GM10248 (cell line): Measurements from ENCODE around the gene SWSAP1.
"Not testable (repeated sequence)": the region's sequence is repeated elsewhere in the genome, so short reads cannot be mapped to it uniquely, and the experiment has no call there.

Experiments
- CTCF ChIA-PET: fragments of 300-600 bp; sonication (Branson Sonifier 250); formaldehyde crosslinking; extraction: SDS; loops from one replicate; lab custom pipeline; 2021; ENCODE audit warnings: antibody characterized with exemption; lab: Yijun Ruan, JAX
- POLR2A ChIA-PET: fragments of 350-650 bp; sonication (Branson Sonifier 250); formaldehyde crosslinking; extraction: SDS; loops from one replicate; lab custom pipeline; 2020; ENCODE audit warnings: antibody characterized with exemption; lab: Yijun Ruan, JAX
- DNase-seq: peaks from one replicate; pipeline ENCODE4 v3.0.0; 2012; ENCODE audit errors: extremely low spot score
- TF ChIP-seq, protein P1 (sequence below): IDR thresholded peaks from 2 replicates; pipeline ENCODE4 v1.5.1; 2012; ENCODE audit warnings: mild to moderate bottlenecking, low read depth; ENCODE audit errors: extremely low read depth, missing control alignments, control extremely low read depth

SWSAP1 gene, protein sequence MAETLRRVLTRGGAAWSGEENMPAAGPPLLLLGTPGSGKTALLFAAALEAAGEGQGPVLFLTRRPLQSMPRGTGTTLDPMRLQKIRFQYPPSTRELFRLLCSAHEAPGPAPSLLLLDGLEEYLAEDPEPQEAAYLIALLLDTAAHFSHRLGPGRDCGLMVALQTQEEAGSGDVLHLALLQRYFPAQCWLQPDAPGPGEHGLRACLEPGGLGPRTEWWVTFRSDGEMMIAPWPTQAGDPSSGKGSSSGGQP

DNA sequence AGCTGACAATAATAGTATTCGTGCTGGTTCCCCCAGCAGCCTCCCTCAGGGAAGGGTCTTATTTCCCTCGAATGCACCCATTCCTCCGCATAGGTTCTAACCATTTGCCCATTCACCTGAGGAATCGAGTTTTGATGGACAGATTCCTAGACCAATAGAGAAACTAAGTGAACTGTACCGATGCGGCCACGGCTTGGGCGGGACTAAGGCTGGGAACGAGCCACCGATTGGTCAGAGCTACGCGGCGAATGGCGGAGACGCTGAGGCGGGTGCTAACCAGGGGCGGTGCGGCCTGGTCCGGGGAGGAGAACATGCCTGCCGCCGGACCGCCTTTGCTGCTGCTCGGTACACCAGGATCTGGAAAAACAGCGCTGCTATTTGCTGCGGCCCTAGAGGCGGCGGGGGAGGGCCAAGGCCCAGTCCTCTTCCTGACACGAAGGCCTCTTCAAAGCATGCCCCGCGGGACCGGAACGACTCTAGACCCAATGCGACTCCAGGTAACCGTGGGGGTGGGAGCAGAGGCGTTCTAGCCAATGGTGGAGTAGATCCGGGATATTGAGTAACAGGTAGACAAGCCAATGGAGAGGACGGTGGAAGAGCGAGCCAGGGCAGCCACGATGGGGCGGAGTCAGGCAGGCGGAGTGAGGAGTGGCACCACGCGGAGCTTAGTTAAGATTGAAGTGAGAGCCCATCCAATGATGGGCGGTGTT, at the start of gene SWSAP1:
Gene SWSAP1 (plus strand): TSS at position 234 of the 710 bp plus-strand sequence. CDS start 15 bp downstream, at position 249.
- ChIA-PET CTCF (interaction anchor here (0.8 to 5.4 kb wide), 15 partner anchors 9 to 339 kb away, joined by 3 to 40 read pairs (median 3); partner anchors contain the start of genes EPOR, ODAD3 and PRKCSH), POLR2A (interaction anchor here (0.6 to 1.3 kb wide), 6 partner anchors 9 to 966 kb away, joined by 3 to 6 read pairs (median 4); partner anchors contain the start of genes CCDC159 and TMEM205)
- peak; percentile 98 for DNase-seq
- TF ChIP-seq, protein P1, sequence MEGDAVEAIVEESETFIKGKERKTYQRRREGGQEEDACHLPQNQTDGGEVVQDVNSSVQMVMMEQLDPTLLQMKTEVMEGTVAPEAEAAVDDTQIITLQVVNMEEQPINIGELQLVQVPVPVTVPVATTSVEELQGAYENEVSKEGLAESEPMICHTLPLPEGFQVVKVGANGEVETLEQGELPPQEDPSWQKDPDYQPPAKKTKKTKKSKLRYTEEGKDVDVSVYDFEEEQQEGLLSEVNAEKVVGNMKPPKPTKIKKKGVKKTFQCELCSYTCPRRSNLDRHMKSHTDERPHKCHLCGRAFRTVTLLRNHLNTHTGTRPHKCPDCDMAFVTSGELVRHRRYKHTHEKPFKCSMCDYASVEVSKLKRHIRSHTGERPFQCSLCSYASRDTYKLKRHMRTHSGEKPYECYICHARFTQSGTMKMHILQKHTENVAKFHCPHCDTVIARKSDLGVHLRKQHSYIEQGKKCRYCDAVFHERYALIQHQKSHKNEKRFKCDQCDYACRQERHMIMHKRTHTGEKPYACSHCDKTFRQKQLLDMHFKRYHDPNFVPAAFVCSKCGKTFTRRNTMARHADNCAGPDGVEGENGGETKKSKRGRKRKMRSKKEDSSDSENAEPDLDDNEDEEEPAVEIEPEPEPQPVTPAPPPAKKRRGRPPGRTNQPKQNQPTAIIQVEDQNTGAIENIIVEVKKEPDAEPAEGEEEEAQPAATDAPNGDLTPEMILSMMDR: no peak

- no peak for DNase-seq
- ChIA-PET POLR2A (interaction anchor here (0.8 kb wide), 1 partner anchor 15 kb away, joined by 3 read pairs; the partner anchor contains the start of gene RAB3D), CTCF (interaction anchor here (1.0 to 2.6 kb wide), 4 partner anchors 14 to 158 kb away, joined by 3 to 8 read pairs (median 5); partner anchors contain the start of gene RAB3D)
- TF ChIP-seq, protein P1: no peak
Measured at GRCh38 chr19:11324748-11325389, 49.6 kb upstream of the SWSAP1 start.

GRCh38 chr19:11325544-11325943, 48.9 kb upstream of the SWSAP1 start:
- TF ChIP-seq, protein P1: no peak
- ChIA-PET POLR2A (no interaction called here), CTCF (interaction anchor here (1.1 to 2.6 kb wide), 4 partner anchors 14 to 158 kb away, joined by 3 to 8 read pairs (median 6); partner anchors contain the start of gene RAB3D)
- DNase-seq: no peak

GRCh38 chr19:11330127-11330526, 44.3 kb upstream of the SWSAP1 start:
- POLR2A ChIA-PET: no interaction called here
- TF ChIP-seq, protein P1: no peak
- no peak for DNase-seq
- CTCF ChIA-PET: no interaction called here

- CTCF ChIA-PET: no interaction called here
- no peak for DNase-seq
- POLR2A ChIA-PET: interaction anchor here (0.5 kb wide), 1 partner anchor 698 kb away, joined by 10 read pairs; no protein-coding TSS in a partner anchor
- TF ChIP-seq, protein P1: no peak
Measured at GRCh38 chr19:11331502-11331901, 43.0 kb upstream of the SWSAP1 start.

GRCh38 chr19:11332822-11333221, 41.6 kb upstream of the SWSAP1 start:
- TF ChIP-seq, protein P1: no peak
- ChIA-PET CTCF (interaction anchor here (0.9 to 1.2 kb wide), 2 partner anchors 13 to 89 kb away, joined by 3 to 4 read pairs; partner anchors contain the start of genes CCDC159 and TMEM205), POLR2A (no interaction called here)
- no peak for DNase-seq

DNA sequence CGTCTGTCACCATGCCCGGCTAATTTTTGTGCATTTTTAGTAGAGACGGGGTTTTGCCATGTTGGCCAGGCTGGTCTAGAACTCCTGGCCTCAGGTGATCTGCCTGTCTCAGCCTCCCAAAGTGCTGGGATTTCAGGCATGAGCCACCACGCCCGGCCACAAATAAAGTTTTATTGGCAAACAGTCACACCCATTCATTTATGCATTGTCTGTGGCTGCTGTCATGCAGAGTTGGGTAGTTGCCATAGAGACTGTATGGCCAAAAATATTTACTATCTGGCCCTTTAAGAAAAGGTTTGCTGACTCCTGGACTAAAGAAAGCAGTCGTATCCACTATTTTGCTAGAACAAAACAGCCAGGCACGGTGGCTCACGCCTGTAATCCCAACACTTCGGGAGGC, 40.6 kb upstream of the SWSAP1 start:
- CTCF ChIA-PET: interaction anchor here (1.2 kb wide), 1 partner anchor 12 kb away, joined by 4 read pairs; the partner anchor contains the start of genes CCDC159 and TMEM205
- POLR2A ChIA-PET, DNase-seq: not testable (repeated sequence)
